ENCODE data around the gene BAIAP3. TPM values are rescaled to one million over a fixed set of nuclear protein-coding genes. Genes with fewer than 3 reads are reported as not detected.

BAIAP3 gene
- total and polyA plus RNA-seq, 10 of the 15 experiments (the other 5 are each of a cell fraction or from before 2014, with no cell fraction given): 0.03 to 0.56 (median 0.17) TPM; not detected in 3

DNA sequence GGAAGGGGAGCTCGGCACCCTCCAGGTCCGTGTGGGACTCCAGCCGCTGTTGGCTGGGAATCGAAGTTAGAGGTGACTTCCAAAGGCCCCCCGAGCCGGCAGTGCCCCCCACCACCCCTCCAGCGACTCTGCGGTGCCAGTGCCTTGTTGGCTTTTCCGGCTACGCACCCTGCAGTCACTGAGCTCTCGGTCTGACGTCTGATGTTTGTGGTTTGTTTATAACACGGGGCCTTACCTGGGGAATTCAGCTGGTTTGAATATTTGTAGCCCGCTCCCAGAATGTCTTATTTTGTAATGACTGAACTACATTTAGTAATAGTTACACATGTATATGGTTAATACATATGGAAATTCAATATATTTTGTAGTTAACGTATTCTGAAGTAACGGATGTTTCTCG is 7.1 kb upstream of the BAIAP3 start (continued):
- TF ChIP-seq, protein P1, sequence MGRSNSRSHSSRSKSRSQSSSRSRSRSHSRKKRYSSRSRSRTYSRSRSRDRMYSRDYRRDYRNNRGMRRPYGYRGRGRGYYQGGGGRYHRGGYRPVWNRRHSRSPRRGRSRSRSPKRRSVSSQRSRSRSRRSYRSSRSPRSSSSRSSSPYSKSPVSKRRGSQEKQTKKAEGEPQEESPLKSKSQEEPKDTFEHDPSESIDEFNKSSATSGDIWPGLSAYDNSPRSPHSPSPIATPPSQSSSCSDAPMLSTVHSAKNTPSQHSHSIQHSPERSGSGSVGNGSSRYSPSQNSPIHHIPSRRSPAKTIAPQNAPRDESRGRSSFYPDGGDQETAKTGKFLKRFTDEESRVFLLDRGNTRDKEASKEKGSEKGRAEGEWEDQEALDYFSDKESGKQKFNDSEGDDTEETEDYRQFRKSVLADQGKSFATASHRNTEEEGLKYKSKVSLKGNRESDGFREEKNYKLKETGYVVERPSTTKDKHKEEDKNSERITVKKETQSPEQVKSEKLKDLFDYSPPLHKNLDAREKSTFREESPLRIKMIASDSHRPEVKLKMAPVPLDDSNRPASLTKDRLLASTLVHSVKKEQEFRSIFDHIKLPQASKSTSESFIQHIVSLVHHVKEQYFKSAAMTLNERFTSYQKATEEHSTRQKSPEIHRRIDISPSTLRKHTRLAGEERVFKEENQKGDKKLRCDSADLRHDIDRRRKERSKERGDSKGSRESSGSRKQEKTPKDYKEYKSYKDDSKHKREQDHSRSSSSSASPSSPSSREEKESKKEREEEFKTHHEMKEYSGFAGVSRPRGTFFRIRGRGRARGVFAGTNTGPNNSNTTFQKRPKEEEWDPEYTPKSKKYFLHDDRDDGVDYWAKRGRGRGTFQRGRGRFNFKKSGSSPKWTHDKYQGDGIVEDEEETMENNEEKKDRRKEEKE (IDR thresholded peaks at IDR 0.05): no peak

DNA sequence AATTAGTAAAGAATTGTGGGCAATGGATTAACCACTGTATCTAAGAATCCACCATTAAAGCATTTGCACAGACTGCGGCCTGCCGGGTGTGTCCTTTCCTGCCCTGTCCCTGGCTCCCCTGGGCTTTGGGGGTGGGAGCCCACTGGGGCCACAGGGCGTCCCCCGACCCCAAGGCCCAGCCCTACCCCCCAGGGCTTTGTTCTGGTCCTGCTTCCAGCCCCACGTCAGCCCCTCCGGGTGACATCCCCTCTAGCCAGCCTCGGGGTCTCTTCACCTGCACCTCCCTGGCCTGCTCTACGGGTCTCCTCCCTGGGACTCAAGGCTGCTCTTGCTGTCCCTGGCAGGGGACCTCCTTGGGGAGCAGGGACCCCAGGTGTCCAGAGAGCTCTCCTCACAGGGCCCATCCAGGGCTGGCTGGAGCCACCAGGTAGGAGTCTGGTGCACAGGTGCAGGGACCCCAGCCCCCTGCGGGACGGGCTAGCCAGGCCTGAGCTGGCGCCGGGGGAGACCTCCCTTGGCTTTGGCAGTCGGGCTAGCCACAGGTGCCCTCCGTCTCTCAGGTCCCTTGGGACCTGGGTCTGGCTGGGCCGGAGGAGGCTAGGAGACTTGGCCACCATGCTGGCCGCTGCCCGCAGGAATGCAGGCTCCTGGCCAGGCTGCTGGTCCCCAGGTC is 6.4 kb upstream of the BAIAP3 start:
- H4K20me1 ChIP-seq (ENCODE audit: control insufficient read depth, insufficient read depth): no peaks in the 10 kb centered on the region
- H3K4me1 ChIP-seq (ENCODE audit: control insufficient read depth, insufficient read depth, low read length): peaks cover 11% of the 10 kb centered on the region; the same call in 1 of the 2 replicates
- SMC1A ChIA-PET (ENCODE audit: uncharacterized antibody, unreplicated experiment): no interaction called here
- H3K27ac ChIP-seq (ENCODE audit: control insufficient read depth, insufficient read depth): no peak overlapping the region
- TF ChIP-seq YY1 (IDR thresholded peaks at IDR 0.05; ENCODE audit: low read depth, low read length) (no peak), EGR1 (IDR thresholded peaks at IDR 0.05; ENCODE audit: borderline replicate concordance in 1 of 2, low read depth in 2 of 2, low read length in 2 of 2) (no peak), USF2 (IDR thresholded peaks at IDR 0.05; ENCODE audit: borderline replicate concordance, low read depth, low read length) (no peak), SPI1 (IDR thresholded peaks at IDR 0.05; ENCODE audit: borderline replicate concordance, insufficient read depth, low read depth, low read length) (no peak), PBX3 (IDR thresholded peaks at IDR 0.05; ENCODE audit: insufficient replicate concordance, low read depth, low read length) (no peak)
- TF ChIP-seq, protein P2, sequence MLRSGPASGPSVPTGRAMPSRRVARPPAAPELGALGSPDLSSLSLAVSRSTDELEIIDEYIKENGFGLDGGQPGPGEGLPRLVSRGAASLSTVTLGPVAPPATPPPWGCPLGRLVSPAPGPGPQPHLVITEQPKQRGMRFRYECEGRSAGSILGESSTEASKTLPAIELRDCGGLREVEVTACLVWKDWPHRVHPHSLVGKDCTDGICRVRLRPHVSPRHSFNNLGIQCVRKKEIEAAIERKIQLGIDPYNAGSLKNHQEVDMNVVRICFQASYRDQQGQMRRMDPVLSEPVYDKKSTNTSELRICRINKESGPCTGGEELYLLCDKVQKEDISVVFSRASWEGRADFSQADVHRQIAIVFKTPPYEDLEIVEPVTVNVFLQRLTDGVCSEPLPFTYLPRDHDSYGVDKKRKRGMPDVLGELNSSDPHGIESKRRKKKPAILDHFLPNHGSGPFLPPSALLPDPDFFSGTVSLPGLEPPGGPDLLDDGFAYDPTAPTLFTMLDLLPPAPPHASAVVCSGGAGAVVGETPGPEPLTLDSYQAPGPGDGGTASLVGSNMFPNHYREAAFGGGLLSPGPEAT (IDR thresholded peaks at IDR 0.05; ENCODE audit: low read depth): no peak
- no peak overlapping the region for H3K9ac ChIP-seq (ENCODE audit: control insufficient read depth, insufficient read depth, low read length)
- peaks cover 2% of the 10 kb centered on the region; the same call in 2 of the 3 replicates for H3K9me3 ChIP-seq (replicated peaks; ENCODE audit: control insufficient read depth, insufficient read depth, low read length)
- no peak for FAIRE-seq
- in situ Hi-C loops (cut with MboI): no loop called here
- no peak for ATAC-seq
- POLR2A ChIA-PET: no interaction called here
- no peaks in the 10 kb centered on the region for H3K79me2 ChIP-seq (ENCODE audit: control insufficient read depth, insufficient read depth, low read length)
- no peak overlapping the region for H3K4me2 ChIP-seq (ENCODE audit: control insufficient read depth, insufficient read depth)
- 34% methylated on average over 16 of the region's 17 CpGs for WGBS (ENCODE audit: insufficient coverage, insufficient replicate concordance, low lambda C conversion rate, missing lambda C conversion rate)
- CTCF ChIA-PET: no interaction called here
- RAD21 ChIA-PET (ENCODE audit: unreplicated experiment): interaction anchor here (0.7 kb wide), 1 partner anchor 16 kb away, joined by 3 read pairs; no protein-coding TSS in a partner anchor
- H3K4me3 ChIP-seq: no peak overlapping the region
- no peak for DNase-seq (ENCODE audit: low read depth, low spot score)
- no peak overlapping the region for H2AFZ ChIP-seq (ENCODE audit: control insufficient read depth, low read depth, low read length)
- no TSS peak for BruUV-seq (replicated peaks)
- intact Hi-C loops (cut with micrococcal nuclease; ENCODE audit: unreplicated experiment): no loop called here
- peaks cover 0 to 3% of the 10 kb centered on the region in 2 experiments; a peak in 2 of 4 replicates for H3K27me3 ChIP-seq (replicated peaks in 1 of 2; ENCODE audit: control insufficient read depth in 2 of 2, insufficient read depth in 2 of 2, low read length in 1 of 2)
- peaks cover 0 to 9% of the 10 kb centered on the region in 2 experiments; a peak in 3 of 4 replicates for H3K36me3 ChIP-seq (ENCODE audit: control insufficient read depth in 2 of 2, insufficient read depth in 2 of 2, low read length in 1 of 2)
